ENCODE measurements around the gene CPEB4. TPM values are rescaled to one million over a fixed set of nuclear protein-coding genes. Genes with fewer than 3 reads are reported as not detected.

Gene CPEB4
- total and polyA plus RNA-seq, 2 donors (not counting 3 experiments of a cell fraction or from before 2014, with no cell fraction given), result 11.3 to 16.4 TPM

- no TSS peak for BruUV-seq (replicated peaks)
- Histone ChIP-seq H3K4me2 (ENCODE audit: insufficient read depth, low read length) (no peak overlapping the region), H3K27me3 (ENCODE audit: control insufficient read depth in 2 of 2, insufficient read depth in 2 of 2, low read length in 2 of 2) (no peaks in the 10 kb centered on the region), H3K27ac (ENCODE audit: insufficient read depth, low read depth, low read length) (no peak overlapping the region), H4K20me1 (replicated peaks; ENCODE audit: control insufficient read depth, extremely low read depth, insufficient read depth, low read length) (no peaks in the 10 kb centered on the region), H3K4me3 (replicated peaks in 1 of 3; ENCODE audit: insufficient read depth in 1 of 3, low read depth in 1 of 3, low read length in 3 of 3) (no peak overlapping the region), H3K79me2 (ENCODE audit: control insufficient read depth, insufficient read depth, low read length) (no peaks in the 10 kb centered on the region), H3K9me1 (replicated peaks; ENCODE audit: control insufficient read depth, extremely low read depth, insufficient read depth, low read length) (no peaks in the 10 kb centered on the region), H3K9ac (replicated peaks; ENCODE audit: extremely low read depth, insufficient read depth, low read length) (no peak overlapping the region), H3K4me1 (ENCODE audit: control insufficient read depth, extremely low read depth, insufficient read depth, low read length) (peaks cover 9% of the 10 kb centered on the region), H3K9me3 (replicated peaks; ENCODE audit: control insufficient read depth, insufficient read depth, low read length) (no peaks in the 10 kb centered on the region), H2AFZ (ENCODE audit: low read depth, low read length) (no peak overlapping the region), H3K36me3 (ENCODE audit: control insufficient read depth in 2 of 2, extremely low read depth in 1 of 2, insufficient read depth in 2 of 2, low read length in 2 of 2) (peaks cover 3 to 5% of the 10 kb centered on the region in 2 experiments)
- ChIA-PET CTCF (interaction anchor here (1.0 to 4.4 kb wide), 2 partner anchors 15 to 33 kb away, joined by 3 to 31 read pairs; no protein-coding TSS in a partner anchor), POLR2A (no interaction called here)
- DNase-seq (ENCODE audit: low read depth, low spot score) (no peak), FAIRE-seq (no peak)
- dilution Hi-C loops (cut with MboI; ENCODE audit: extremely low pct_ligation_motif_present, low sequenced_read_pairs) (no loop called here), intact Hi-C loops (cut with micrococcal nuclease) (no loop called here)
- TF ChIP-seq GATA2 (IDR thresholded peaks at IDR 0.05; ENCODE audit: insufficient read depth, insufficient read length, low read depth, low read length) (no peak), JUN (IDR thresholded peaks at IDR 0.05; ENCODE audit: borderline replicate concordance, insufficient read depth, insufficient read length, low read depth) (no peak), POLR2AphosphoS5 (IDR thresholded peaks at IDR 0.05; ENCODE audit: insufficient read depth, low read depth, low read length) (no peak), FOS (IDR thresholded peaks at IDR 0.05; ENCODE audit: borderline replicate concordance, insufficient read depth, low read length) (no peak), POLR2A (IDR thresholded peaks at IDR 0.05; ENCODE audit: low read depth, low read length) (no peak), MAX (IDR thresholded peaks at IDR 0.05; ENCODE audit: insufficient read depth, insufficient read length) (no peak), MYC (IDR thresholded peaks at IDR 0.05; ENCODE audit: low read depth, low read length) (no peak), EZH2 (IDR thresholded peaks at IDR 0.05; ENCODE audit: borderline replicate concordance, low read depth, low read length, severe bottlenecking) (no peak)
- TF ChIP-seq, protein P1, sequence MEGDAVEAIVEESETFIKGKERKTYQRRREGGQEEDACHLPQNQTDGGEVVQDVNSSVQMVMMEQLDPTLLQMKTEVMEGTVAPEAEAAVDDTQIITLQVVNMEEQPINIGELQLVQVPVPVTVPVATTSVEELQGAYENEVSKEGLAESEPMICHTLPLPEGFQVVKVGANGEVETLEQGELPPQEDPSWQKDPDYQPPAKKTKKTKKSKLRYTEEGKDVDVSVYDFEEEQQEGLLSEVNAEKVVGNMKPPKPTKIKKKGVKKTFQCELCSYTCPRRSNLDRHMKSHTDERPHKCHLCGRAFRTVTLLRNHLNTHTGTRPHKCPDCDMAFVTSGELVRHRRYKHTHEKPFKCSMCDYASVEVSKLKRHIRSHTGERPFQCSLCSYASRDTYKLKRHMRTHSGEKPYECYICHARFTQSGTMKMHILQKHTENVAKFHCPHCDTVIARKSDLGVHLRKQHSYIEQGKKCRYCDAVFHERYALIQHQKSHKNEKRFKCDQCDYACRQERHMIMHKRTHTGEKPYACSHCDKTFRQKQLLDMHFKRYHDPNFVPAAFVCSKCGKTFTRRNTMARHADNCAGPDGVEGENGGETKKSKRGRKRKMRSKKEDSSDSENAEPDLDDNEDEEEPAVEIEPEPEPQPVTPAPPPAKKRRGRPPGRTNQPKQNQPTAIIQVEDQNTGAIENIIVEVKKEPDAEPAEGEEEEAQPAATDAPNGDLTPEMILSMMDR (IDR thresholded peaks at IDR 0.05; ENCODE audit: extremely low read depth in 1 of 2, insufficient read depth in 1 of 2, low read depth in 1 of 2, low read length in 2 of 2), result no peak
These were observed 52.1 kb downstream of the CPEB4 start for GRCh38 chr5:173940269-173940668.

Measured in endothelial cell of umbilical vein (primary cell).